ENCODE data around the gene PPP1R3G. TPM values are rescaled to one million over a fixed set of nuclear protein-coding genes. Genes with fewer than 3 reads are reported as not detected.

The PPP1R3G gene
- total RNA-seq, 1 experiment from 2014 or later: not detected

DNA sequence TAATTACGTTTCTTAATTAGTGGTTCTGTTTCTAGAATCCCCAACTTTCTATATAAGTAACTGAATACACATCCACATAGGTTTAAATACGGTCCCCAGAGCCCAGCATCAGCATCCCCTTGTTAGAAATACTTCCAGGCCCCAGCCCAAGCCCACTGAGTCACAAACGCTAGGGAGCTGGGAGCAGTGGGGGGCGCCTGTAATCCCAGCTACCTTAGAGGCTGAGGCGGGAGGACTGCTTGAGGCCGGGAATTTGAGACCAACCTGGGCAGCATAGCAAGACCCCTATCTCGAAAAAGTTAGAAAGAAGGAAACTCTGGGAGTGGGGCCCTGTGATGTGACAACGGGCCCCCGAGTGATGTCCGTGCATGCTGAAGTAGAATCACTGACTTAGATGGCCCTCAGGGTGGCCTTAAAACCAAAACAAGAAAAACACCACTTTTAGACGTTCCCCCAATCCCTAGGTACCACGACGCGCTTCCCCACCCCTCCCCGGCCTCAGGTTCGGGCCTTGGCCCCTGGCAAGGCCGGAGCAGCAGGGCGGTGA is 1.3 kb upstream of the PPP1R3G start:
- Histone ChIP-seq H3K27ac (ENCODE audit: insufficient read length, low read depth, low read length) (no peak overlapping the region), H3K18ac (ENCODE audit: insufficient read length, low read depth, low read length) (no peak overlapping the region), H3K14ac (ENCODE audit: insufficient read depth, low read length) (no peak overlapping the region), H3K4me1 (ENCODE audit: insufficient read depth, low read length) (no peaks in the 10 kb centered on the region), H2BK120ac (ENCODE audit: low read depth, low read length, poor library complexity, severe bottlenecking) (no peak overlapping the region), H3K4ac (ENCODE audit: low read depth, low read length) (no peak overlapping the region), H2BK15ac (ENCODE audit: low read depth, low read length) (no peak overlapping the region), H2AFZ (ENCODE audit: low read length) (no peak overlapping the region), H2AK5ac (ENCODE audit: insufficient read length, low read length) (no peak overlapping the region), H3K9ac (ENCODE audit: extremely low read depth, insufficient read length, low read length) (no peak overlapping the region), H3K79me1 (ENCODE audit: insufficient read depth, low read depth, low read length, poor library complexity, severe bottlenecking) (no peaks in the 10 kb centered on the region), H3K27me3 (ENCODE audit: insufficient read depth, low read length) (peaks cover 29% of the 10 kb centered on the region; the same call in 1 of the 2 replicates), H4K20me1 (ENCODE audit: control insufficient read depth, insufficient read depth, insufficient read length) (no peaks in the 10 kb centered on the region), H2BK12ac (ENCODE audit: insufficient read length, low read depth, low read length) (no peak overlapping the region), H3K23ac (ENCODE audit: insufficient read length, low read depth, low read length) (no peak overlapping the region), H2BK20ac (ENCODE audit: low read depth, low read length, poor library complexity, severe bottlenecking) (no peak overlapping the region), H4K5ac (ENCODE audit: insufficient read length, low read depth, low read length) (no peak overlapping the region), H3K79me2 (ENCODE audit: insufficient read depth, low read length) (no peaks in the 10 kb centered on the region), H3K23me2 (ENCODE audit: insufficient read length, low read depth, low read length, poor library complexity, severe bottlenecking) (peaks cover 23% of the 10 kb centered on the region), H4K91ac (ENCODE audit: insufficient read length, low read depth, low read length) (no peak overlapping the region), H3K56ac (ENCODE audit: insufficient read length, low read depth, low read length) (no peak overlapping the region), H3K9me3 (ENCODE audit: control insufficient read depth, low read depth, low read length) (no peaks in the 10 kb centered on the region), H4K8ac (replicated peaks; ENCODE audit: insufficient read length, low read depth, low read length) (no peak overlapping the region), H3K4me2 (ENCODE audit: insufficient read depth, insufficient read length, low read length) (peak overlapping the region; percentile 62), H3T11ph (ENCODE audit: low read length) (no peak overlapping the region), H2BK5ac (ENCODE audit: insufficient read length, low read length) (no peak overlapping the region)
- Mint-ChIP-seq H3K27me3 (ENCODE audit: low read depth) (peaks cover 84% of the 10 kb centered on the region), H3K27ac (no peak overlapping the region), H3K4me3 (peak overlapping the region; percentile 46 to 75), H3K36me3 (ENCODE audit: insufficient read depth in 1 of 3, low read depth in 3 of 3) (peaks cover 0 to 9% (median 0%) of the 10 kb centered on the region in 3 experiments; a peak in 3 of 7 replicates), H3K4me1 (peaks cover 11 to 12% of the 10 kb centered on the region in 2 experiments), H3K9me3 (peaks cover 11 to 13% of the 10 kb centered on the region in 2 experiments)
- WGBS (ENCODE audit: extremely low coverage, insufficient read length, low lambda C conversion rate): no CpG with 5 or more reads among the region's 18 CpGs
- no peak for TF ChIP-seq CTCF (conservative IDR thresholded peaks at IDR 0.05)
- DNase-seq: no peak
